HuH-7 (cell line): ENCODE results near the gene CYP2B6.
"Not testable (repeated sequence)": the region's sequence is repeated elsewhere in the genome, so short reads cannot be mapped to it uniquely, and the experiment has no call there.

Source experiments
- DNase-seq: peaks from one replicate; pipeline ENCODE4 v3.0.0; 2011; ENCODE audit warnings: low spot score

The CYP2B6 gene

GRCh38 chr19:40980743-40981442 lies 10.2 kb upstream of the CYP2B6 start:
- not testable (repeated sequence) for DNase-seq

- no peak for DNase-seq
Measured at GRCh38 chr19:40981591-40981990, 9.5 kb upstream of the CYP2B6 start.

- DNase-seq = no peak
Measured at GRCh38 chr19:40982594-40983101, 8.4 kb upstream of the CYP2B6 start.

- no peak for DNase-seq
Measured at GRCh38 chr19:40989453-40989852, 1.6 kb upstream of the CYP2B6 start.

GRCh38 chr19:40995355-40995754 lies 4.3 kb downstream of the CYP2B6 start:
- DNase-seq = no peak

GRCh38 chr19:40999018-40999417 lies 7.9 kb downstream of the CYP2B6 start:
- not testable (repeated sequence) for DNase-seq

- DNase-seq = no peak
Measured at GRCh38 chr19:41000310-41000737, 9.2 kb downstream of the CYP2B6 start.

- no peak for DNase-seq
Measured at GRCh38 chr19:41001243-41001971, 10.3 kb downstream of the CYP2B6 start.

GRCh38 chr19:41003656-41004055 lies 12.6 kb downstream of the CYP2B6 start:
- DNase-seq = not testable (repeated sequence)

- no peak for DNase-seq
Measured at GRCh38 chr19:41009700-41010235, 18.7 kb downstream of the CYP2B6 start.

- no peak for DNase-seq
Measured at GRCh38 chr19:41013359-41013758, 22.3 kb downstream of the CYP2B6 start.

- no peak for DNase-seq
Measured at GRCh38 chr19:41014643-41015042, 23.6 kb downstream of the CYP2B6 start.

GRCh38 chr19:41016488-41017071 lies 25.5 kb downstream of the CYP2B6 start:
- DNase-seq = no peak

GRCh38 chr19:41018736-41019290 lies 27.7 kb downstream of the CYP2B6 start:
- DNase-seq = no peak

GRCh38 chr19:41019346-41019745 lies 28.3 kb downstream of the CYP2B6 start:
- DNase-seq = no peak

GRCh38 chr19:41023193-41023592 lies 32.1 kb downstream of the CYP2B6 start:
- DNase-seq = peak; percentile 43

GRCh38 chr19:41025411-41025810 lies 34.3 kb downstream of the CYP2B6 start:
- DNase-seq = no peak

- no peak for DNase-seq
Measured at GRCh38 chr19:41025871-41026270, 34.8 kb downstream of the CYP2B6 start.

GRCh38 chr19:41027273-41027967 lies 36.3 kb downstream of the CYP2B6 start:
- no peak for DNase-seq

GRCh38 chr19:41029524-41030432 lies 38.7 kb downstream of the CYP2B6 start:
- no peak for DNase-seq

- no peak for DNase-seq
Measured at GRCh38 chr19:41030651-41031050, 39.6 kb downstream of the CYP2B6 start.
